Calu3 (cell line): ENCODE measurements around the gene MYL3. TPM values are rescaled to one million over a fixed set of nuclear protein-coding genes. Genes with fewer than 3 reads are reported as not detected.
A peak's percentile ranks its signal among the peaks of the same experiment; 100 is the strongest.

Experiments used
- BruUV-seq: library from RNA; stranded (reverse); fragments of 400-500 nt; replicated peaks from 2 replicates; lab custom pipeline; 2021; lab: Mats Ljungman, UMichigan
- CTCF ChIA-PET: fragments of 300-600 bp; sonication (Branson Sonifier 250); formaldehyde crosslinking; loops from one replicate; lab custom pipeline; 2022; ENCODE audit warnings: antibody characterized with exemption; lab: Charles Lee
- DNase-seq: peaks from one replicate; pipeline ENCODE4 v3.0.0; 2022
- H3K27ac Mint-ChIP-seq: one replicate; pipeline ENCODE4 v1.8.0; 2022; ENCODE audit warnings: mixed read lengths; ENCODE audit not compliant: unreplicated experiment
- H3K27me3 Mint-ChIP-seq: one replicate; pipeline ENCODE4 v1.8.0; 2022; ENCODE audit warnings: mixed read lengths; ENCODE audit not compliant: unreplicated experiment
- H3K36me3 Mint-ChIP-seq: one replicate; pipeline ENCODE4 v1.8.0; 2022; ENCODE audit warnings: mild to moderate bottlenecking, moderate library complexity, mixed read lengths; ENCODE audit not compliant: insufficient read depth, unreplicated experiment
- H3K4me1 Mint-ChIP-seq: one replicate; pipeline ENCODE4 v1.8.0; 2022; ENCODE audit warnings: mild to moderate bottlenecking, low read depth, mixed read lengths; ENCODE audit not compliant: unreplicated experiment
- H3K4me3 Mint-ChIP-seq: one replicate; pipeline ENCODE4 v1.8.0; 2022; ENCODE audit warnings: mild to moderate bottlenecking, low read depth, moderate library complexity, mixed read lengths; ENCODE audit not compliant: unreplicated experiment
- H3K9me3 Mint-ChIP-seq: one replicate; pipeline ENCODE4 v1.8.0; 2022; ENCODE audit warnings: low read depth, mixed read lengths; ENCODE audit not compliant: unreplicated experiment
- CTCF ChIP-seq: fragments of 200-600 bp; IDR thresholded peaks from one replicate; pipeline ENCODE4 v1.8.0; 2022; ENCODE audit warnings: antibody characterized with exemption; ENCODE audit not compliant: unreplicated experiment
- intact Hi-C: fragments of 100-400 bp; cut with micrococcal nuclease; formaldehyde crosslinking; loops from one replicate; pipeline ENCODE4 v1.10.0; 2022; ENCODE audit not compliant: unreplicated experiment
- total RNA-seq: library from RNA; stranded (reverse); gene quantifications from 2 replicates; pipeline ENCODE4 v1.2.3, GENCODE V29; 2022

The MYL3 gene
- total RNA-seq, 1 experiment from 2014 or later = not detected

- H3K27me3 Mint-ChIP-seq = no peaks in the 10 kb centered on the region
- no peaks in the 10 kb centered on the region for H3K9me3 Mint-ChIP-seq
- H3K4me3 Mint-ChIP-seq = no peak overlapping the region
- BruUV-seq = no TSS peak
- peaks cover 9% of the 10 kb centered on the region for H3K4me1 Mint-ChIP-seq
- CTCF ChIA-PET = interaction anchor here (0.5 to 1.5 kb wide), 13 partner anchors 15 to 269 kb away, joined by 3 to 11 read pairs (median 4); no protein-coding TSS in a partner anchor
- intact Hi-C loops = loop anchor here (1.0 to 5.0 kb wide), 2 partner anchors 42 to 204 kb away; no protein-coding TSS in a partner anchor
- DNase-seq = peak; percentile 86
- no peak overlapping the region for H3K27ac Mint-ChIP-seq
- H3K36me3 Mint-ChIP-seq = peaks cover 6% of the 10 kb centered on the region
- TF ChIP-seq CTCF = peak; percentile 70
Observed at GRCh38 chr3:46909535-46910161, 46.4 kb upstream of the MYL3 start.

DNA sequence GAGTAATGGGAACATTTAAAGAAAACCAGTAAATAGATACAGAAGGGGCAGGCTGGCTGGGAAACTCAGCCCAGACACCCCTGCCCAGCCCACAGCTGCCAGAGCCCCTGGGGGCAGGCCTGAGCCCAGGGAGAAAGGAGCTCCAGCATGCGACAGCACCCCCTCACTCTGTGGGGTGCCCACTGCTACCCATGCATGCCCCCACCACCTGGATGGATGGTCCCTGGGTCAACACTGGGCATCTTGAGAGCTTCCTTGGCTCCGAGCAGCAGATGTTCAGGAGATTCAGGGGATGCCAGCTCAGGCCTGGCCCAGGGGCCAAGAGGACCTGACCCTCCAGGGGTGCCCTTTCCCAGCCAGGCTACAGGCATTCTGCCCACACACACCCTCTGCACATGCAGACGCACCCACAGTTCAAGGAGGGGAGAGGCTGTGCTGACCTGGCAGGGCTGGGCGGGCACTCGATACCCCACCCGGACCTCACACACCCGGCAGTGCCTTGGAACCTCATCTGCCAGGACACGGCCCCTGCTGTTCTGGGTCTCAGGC lies 45.8 kb upstream of the MYL3 start:
- Mint-ChIP-seq H3K27ac (no peak overlapping the region), H3K4me1 (peaks cover 9% of the 10 kb centered on the region), H3K4me3 (no peak overlapping the region), H3K9me3 (no peaks in the 10 kb centered on the region), H3K27me3 (no peaks in the 10 kb centered on the region), H3K36me3 (peaks cover 6% of the 10 kb centered on the region)
- intact Hi-C loops = loop anchor here (1.0 to 5.0 kb wide), 2 partner anchors 42 to 204 kb away; no protein-coding TSS in a partner anchor
- TF ChIP-seq CTCF = no peak
- DNase-seq = no peak
- CTCF ChIA-PET = interaction anchor here (0.5 to 1.5 kb wide), 13 partner anchors 14 to 270 kb away, joined by 3 to 11 read pairs (median 4); no protein-coding TSS in a partner anchor
- BruUV-seq = no TSS peak

DNA sequence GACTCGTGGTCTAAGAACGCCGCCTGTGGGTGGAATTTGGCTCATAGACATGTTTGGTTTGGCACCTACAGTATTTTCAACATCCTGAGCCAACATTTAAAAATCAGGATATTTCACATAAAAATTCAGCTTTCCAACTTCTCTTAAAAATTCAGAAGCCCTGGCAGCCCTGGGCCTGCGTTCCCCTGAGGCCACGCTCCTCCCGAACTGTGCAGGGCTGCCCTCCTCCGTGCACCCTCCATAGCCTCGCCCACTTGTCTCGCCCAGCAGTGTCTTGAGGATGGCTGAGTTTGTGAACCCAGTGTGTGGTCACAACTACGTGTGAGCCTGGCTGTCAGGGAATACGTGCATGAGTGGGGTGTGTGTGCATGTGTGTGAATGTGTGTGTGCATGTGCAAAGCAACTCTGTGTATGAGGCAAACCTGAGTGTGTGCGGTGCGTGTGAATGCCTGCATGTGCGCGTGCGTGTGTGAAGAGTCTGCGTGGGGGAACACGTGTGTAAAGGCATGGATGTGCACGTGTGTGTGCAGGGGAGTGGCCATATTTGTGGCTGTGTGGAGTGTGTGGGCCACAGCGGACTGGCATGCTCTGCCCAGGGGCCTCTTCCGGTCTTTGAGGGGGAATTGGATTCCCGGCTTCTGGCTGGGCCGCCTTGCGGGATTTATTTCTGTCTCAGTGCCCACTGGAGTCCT lies 45.2 kb upstream of the MYL3 start:
- no TSS peak for BruUV-seq
- no peak for TF ChIP-seq CTCF
- Mint-ChIP-seq H3K4me1 (peaks cover 6% of the 10 kb centered on the region), H3K27ac (no peak overlapping the region), H3K4me3 (no peak overlapping the region), H3K36me3 (peaks cover 2% of the 10 kb centered on the region), H3K27me3 (no peaks in the 10 kb centered on the region), H3K9me3 (no peaks in the 10 kb centered on the region)
- intact Hi-C loops = loop anchor here (5.0 kb wide), 1 partner anchor 41 kb away; no protein-coding TSS in a partner anchor
- no peak for DNase-seq
- CTCF ChIA-PET = interaction anchor here (1.4 to 1.5 kb wide), 5 partner anchors 46 to 203 kb away, joined by 3 to 11 read pairs (median 4); no protein-coding TSS in a partner anchor

DNA sequence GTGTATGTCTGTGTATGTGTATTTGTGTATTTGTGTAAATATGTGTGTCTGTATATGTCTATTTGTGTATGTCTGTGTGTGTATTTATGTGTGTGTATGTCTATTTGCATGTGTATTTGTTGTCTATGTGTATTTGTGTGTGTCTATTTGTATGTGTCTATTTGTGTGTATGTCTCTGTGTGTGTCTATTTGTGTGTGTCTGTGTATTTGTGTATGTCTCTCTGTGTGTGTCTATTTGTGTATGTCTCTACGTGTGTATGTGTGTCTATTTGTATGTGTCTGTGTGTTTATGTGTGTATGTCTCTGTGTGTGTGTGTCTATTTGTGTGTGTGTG lies 44.7 kb upstream of the MYL3 start:
- H3K4me3 Mint-ChIP-seq = no peak overlapping the region
- TF ChIP-seq CTCF = no peak
- intact Hi-C loops = loop anchor here (5.0 kb wide), 1 partner anchor 41 kb away; no protein-coding TSS in a partner anchor
- BruUV-seq = TSS peak; percentile 22
- CTCF ChIA-PET = no interaction called here
- H3K27me3 Mint-ChIP-seq = no peaks in the 10 kb centered on the region
- no peak for DNase-seq
- no peaks in the 10 kb centered on the region for H3K36me3 Mint-ChIP-seq
- no peaks in the 10 kb centered on the region for H3K9me3 Mint-ChIP-seq
- no peak overlapping the region for H3K27ac Mint-ChIP-seq
- H3K4me1 Mint-ChIP-seq = peaks cover 7% of the 10 kb centered on the region
